ENCODE measurements around the gene SIPA1L3. TPM values are rescaled to one million over a fixed set of nuclear protein-coding genes. Genes with fewer than 3 reads are reported as not detected.

The SIPA1L3 gene
- total and polyA plus RNA-seq, 10 of the 15 experiments (the other 5 are each of a cell fraction or from before 2014, with no cell fraction given) = 0.24 to 66.2 (median 19.1) TPM

DNA sequence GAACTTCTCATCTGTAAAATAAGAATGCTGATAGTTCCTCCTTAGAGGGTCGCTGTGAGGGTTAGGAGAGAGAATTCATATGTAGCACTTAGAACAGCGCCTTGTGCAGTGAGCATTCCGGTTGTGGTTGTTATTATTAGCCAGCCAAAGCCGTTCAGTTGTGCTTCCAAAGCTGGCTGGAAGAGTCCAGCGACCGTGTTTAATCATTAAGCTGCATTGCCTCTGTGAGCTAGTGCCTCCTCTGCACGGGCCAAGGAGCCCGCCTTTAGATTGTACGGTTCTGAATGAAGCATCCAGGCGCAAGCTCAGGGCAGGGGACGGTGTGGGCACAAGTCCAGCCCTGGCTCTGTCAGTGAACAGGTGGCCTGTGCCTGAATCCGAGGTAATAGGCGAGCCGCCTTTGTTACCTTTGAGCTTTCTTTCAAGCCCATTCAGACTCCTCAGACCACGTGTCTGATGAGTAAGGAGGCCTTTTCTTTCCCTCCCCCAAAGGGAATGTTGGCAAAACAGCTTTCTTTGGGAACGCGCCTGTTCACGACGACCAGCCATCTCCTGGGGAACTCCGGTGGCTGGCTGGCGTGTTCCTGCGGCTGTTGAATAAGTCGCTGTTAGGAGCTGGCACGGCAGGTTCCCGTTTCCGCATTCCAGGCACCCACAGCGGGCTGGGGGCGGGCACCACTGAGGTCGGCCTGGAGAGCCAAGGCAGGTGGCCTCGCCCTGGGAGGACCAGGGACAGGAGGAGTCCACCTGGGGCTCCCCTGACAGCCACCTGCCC, 25.1 kb downstream of the SIPA1L3 start (continued):
- TF ChIP-seq LARP7 (IDR thresholded peaks at IDR 0.05) (no peak), YY1 (IDR thresholded peaks at IDR 0.05; ENCODE audit: low read depth, low read length) (0 out of 2 replicates have a peak, but pooled peaks have one; percentile 13), TCF7 (IDR thresholded peaks at IDR 0.05; ENCODE audit: borderline replicate concordance) (no peak), SIX5 (IDR thresholded peaks at IDR 0.05; ENCODE audit: low read depth, low read length, severe bottlenecking) (no peak), ASH2L (IDR thresholded peaks at IDR 0.05; ENCODE audit: borderline replicate concordance, low read depth) (no peak), RBBP5 (conservative IDR thresholded peaks at IDR 0.05) (no peak), CBFB (IDR thresholded peaks at IDR 0.05; ENCODE audit: low read depth) (no peak), ETV6 (conservative IDR thresholded peaks at IDR 0.05 in 1 of 2, IDR thresholded peaks at IDR 0.05 in 1 of 2; ENCODE audit: borderline replicate concordance in 1 of 2, low read depth in 1 of 2) (no peak), SPI1 (IDR thresholded peaks at IDR 0.05; ENCODE audit: borderline replicate concordance, insufficient read depth, low read depth, low read length) (peak; percentile 74), ATF7 (IDR thresholded peaks at IDR 0.05; ENCODE audit: low read depth) (no peak), NFIC (IDR thresholded peaks at IDR 0.05; ENCODE audit: low read depth, low read length) (no peak; the same call in 1 of the 2 replicates), ZNF207 (IDR thresholded peaks at IDR 0.05; ENCODE audit: borderline replicate concordance) (no peak), ZNF274 (IDR thresholded peaks at IDR 0.05; ENCODE audit: insufficient read depth, insufficient read length) (no peak), KAT2A (conservative IDR thresholded peaks at IDR 0.05; ENCODE audit: control insufficient read depth, low read depth, low read length) (no peak), GATAD2B (conservative IDR thresholded peaks at IDR 0.05; ENCODE audit: low read depth) (peak; percentile 71; the same call in 1 of the 2 replicates), YBX1 (IDR thresholded peaks at IDR 0.05) (no peak), BCL11A (IDR thresholded peaks at IDR 0.05; ENCODE audit: low read depth, low read length) (peak; percentile 23; the same call in 1 of the 2 replicates), TCF12 (IDR thresholded peaks at IDR 0.05; ENCODE audit: low read depth, low read length) (peak; percentile 46; the same call in 1 of the 2 replicates), CBX5 (IDR thresholded peaks at IDR 0.05; ENCODE audit: low read depth) (no peak), WRNIP1 (IDR thresholded peaks at IDR 0.05; ENCODE audit: borderline replicate concordance, low read depth, low read length) (no peak), TAF1 (IDR thresholded peaks at IDR 0.05; ENCODE audit: borderline replicate concordance, low read depth, low read length) (no peak)
- TF ChIP-seq, protein P1, sequence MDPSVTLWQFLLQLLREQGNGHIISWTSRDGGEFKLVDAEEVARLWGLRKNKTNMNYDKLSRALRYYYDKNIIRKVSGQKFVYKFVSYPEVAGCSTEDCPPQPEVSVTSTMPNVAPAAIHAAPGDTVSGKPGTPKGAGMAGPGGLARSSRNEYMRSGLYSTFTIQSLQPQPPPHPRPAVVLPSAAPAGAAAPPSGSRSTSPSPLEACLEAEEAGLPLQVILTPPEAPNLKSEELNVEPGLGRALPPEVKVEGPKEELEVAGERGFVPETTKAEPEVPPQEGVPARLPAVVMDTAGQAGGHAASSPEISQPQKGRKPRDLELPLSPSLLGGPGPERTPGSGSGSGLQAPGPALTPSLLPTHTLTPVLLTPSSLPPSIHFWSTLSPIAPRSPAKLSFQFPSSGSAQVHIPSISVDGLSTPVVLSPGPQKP (IDR thresholded peaks at IDR 0.05; ENCODE audit: low read depth, low read length) = no peak
- TF ChIP-seq, protein P2, sequence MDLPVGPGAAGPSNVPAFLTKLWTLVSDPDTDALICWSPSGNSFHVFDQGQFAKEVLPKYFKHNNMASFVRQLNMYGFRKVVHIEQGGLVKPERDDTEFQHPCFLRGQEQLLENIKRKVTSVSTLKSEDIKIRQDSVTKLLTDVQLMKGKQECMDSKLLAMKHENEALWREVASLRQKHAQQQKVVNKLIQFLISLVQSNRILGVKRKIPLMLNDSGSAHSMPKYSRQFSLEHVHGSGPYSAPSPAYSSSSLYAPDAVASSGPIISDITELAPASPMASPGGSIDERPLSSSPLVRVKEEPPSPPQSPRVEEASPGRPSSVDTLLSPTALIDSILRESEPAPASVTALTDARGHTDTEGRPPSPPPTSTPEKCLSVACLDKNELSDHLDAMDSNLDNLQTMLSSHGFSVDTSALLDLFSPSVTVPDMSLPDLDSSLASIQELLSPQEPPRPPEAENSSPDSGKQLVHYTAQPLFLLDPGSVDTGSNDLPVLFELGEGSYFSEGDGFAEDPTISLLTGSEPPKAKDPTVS (IDR thresholded peaks at IDR 0.05; ENCODE audit: low read depth, low read length) = no peak
- TF ChIP-seq, protein P3, sequence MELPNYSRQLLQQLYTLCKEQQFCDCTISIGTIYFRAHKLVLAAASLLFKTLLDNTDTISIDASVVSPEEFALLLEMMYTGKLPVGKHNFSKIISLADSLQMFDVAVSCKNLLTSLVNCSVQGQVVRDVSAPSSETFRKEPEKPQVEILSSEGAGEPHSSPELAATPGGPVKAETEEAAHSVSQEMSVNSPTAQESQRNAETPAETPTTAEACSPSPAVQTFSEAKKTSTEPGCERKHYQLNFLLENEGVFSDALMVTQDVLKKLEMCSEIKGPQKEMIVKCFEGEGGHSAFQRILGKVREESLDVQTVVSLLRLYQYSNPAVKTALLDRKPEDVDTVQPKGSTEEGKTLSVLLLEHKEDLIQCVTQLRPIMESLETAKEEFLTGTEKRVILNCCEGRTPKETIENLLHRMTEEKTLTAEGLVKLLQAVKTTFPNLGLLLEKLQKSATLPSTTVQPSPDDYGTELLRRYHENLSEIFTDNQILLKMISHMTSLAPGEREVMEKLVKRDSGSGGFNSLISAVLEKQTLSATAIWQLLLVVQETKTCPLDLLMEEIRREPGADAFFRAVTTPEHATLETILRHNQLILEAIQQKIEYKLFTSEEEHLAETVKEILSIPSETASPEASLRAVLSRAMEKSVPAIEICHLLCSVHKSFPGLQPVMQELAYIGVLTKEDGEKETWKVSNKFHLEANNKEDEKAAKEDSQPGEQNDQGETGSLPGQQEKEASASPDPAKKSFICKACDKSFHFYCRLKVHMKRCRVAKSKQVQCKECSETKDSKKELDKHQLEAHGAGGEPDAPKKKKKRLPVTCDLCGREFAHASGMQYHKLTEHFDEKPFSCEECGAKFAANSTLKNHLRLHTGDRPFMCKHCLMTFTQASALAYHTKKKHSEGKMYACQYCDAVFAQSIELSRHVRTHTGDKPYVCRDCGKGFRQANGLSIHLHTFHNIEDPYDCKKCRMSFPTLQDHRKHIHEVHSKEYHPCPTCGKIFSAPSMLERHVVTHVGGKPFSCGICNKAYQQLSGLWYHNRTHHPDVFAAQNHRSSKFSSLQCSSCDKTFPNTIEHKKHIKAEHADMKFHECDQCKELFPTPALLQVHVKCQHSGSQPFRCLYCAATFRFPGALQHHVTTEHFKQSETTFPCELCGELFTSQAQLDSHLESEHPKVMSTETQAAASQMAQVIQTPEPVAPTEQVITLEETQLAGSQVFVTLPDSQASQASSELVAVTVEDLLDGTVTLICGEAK (IDR thresholded peaks at IDR 0.05; ENCODE audit: borderline replicate concordance) = no peak

Measured in GM12878 (cell line).